Hepatocyte (in vitro differentiated cells): ENCODE data around the gene LAMA3. TPM values are rescaled to one million over a fixed set of nuclear protein-coding genes. Genes with fewer than 3 reads are reported as not detected.

Experiments used
- DNase-seq: peaks from one replicate; pipeline ENCODE4 v3.0.0-alpha.2; 2016; ENCODE audit warnings: low spot score
- H2AFZ ChIP-seq: fragments of 200-600 bp; sonication (generic); 2 replicates; pipeline ENCODE4 v1.6.0; 2016; ENCODE audit warnings: antibody characterized with exemption, mild to moderate bottlenecking
- H3K27ac ChIP-seq: fragments of 200-600 bp; sonication (generic); 2 replicates; pipeline ENCODE4 v1.5.1; 2016; ENCODE audit warnings: mild to moderate bottlenecking
- H3K27me3 ChIP-seq: fragments of 200-600 bp; sonication (generic); 2 replicates; pipeline ENCODE4 v1.6.1; 2016
- H3K36me3 ChIP-seq: fragments of 200-600 bp; sonication (generic); replicated peaks from 2 replicates; pipeline ENCODE4 v1.5.1; 2016; ENCODE audit warnings: low read depth; ENCODE audit not compliant: insufficient read depth
- H3K4me1 ChIP-seq: fragments of 200-600 bp; sonication (generic); 2 replicates; pipeline ENCODE4 v1.5.1; 2016; ENCODE audit warnings: mild to moderate bottlenecking, moderate library complexity; ENCODE audit not compliant: insufficient read depth
- H3K4me2 ChIP-seq: fragments of 200-600 bp; sonication (generic); 2 replicates; pipeline ENCODE4 v1.6.0; 2016
- H3K4me3 ChIP-seq: fragments of 200-600 bp; sonication (generic); 2 replicates; pipeline ENCODE4 v1.5.1; 2016; ENCODE audit warnings: mild to moderate bottlenecking
- H3K79me2 ChIP-seq: fragments of 200-600 bp; sonication (generic); 2 replicates; pipeline ENCODE4 v1.6.0; 2017; ENCODE audit warnings: mild to moderate bottlenecking
- H3K9me2 ChIP-seq: fragments of 200-600 bp; sonication (generic); replicated peaks from 2 replicates; pipeline ENCODE4 v1.6.0; 2017; ENCODE audit warnings: mild to moderate bottlenecking; ENCODE audit not compliant: insufficient read depth
- H3K9me3 ChIP-seq: fragments of 200-600 bp; sonication (generic); 2 replicates; pipeline ENCODE4 v1.5.1; 2016; ENCODE audit warnings: low read depth, mild to moderate bottlenecking
- H4K20me1 ChIP-seq: fragments of 200-600 bp; sonication (generic); 2 replicates; pipeline ENCODE4 v1.6.0; 2016; ENCODE audit warnings: mild to moderate bottlenecking; ENCODE audit not compliant: insufficient read depth, poor library complexity, severe bottlenecking
- CTCF ChIP-seq: fragments of 200-600 bp; sonication (generic); IDR thresholded peaks from 2 replicates; pipeline ENCODE4 v1.5.1; 2016; ENCODE audit warnings: antibody characterized with exemption, mild to moderate bottlenecking; ENCODE audit not compliant: poor library complexity
- EZH2 ChIP-seq: fragments of 200-600 bp; sonication (generic); IDR thresholded peaks from 2 replicates; pipeline ENCODE4 v1.6.1; 2016; ENCODE audit warnings: antibody characterized with exemption, mild to moderate bottlenecking, borderline replicate concordance
- EZH2phosphoT487 ChIP-seq: fragments of 200-600 bp; sonication (generic); IDR thresholded peaks from one replicate; pipeline ENCODE4 v1.6.1; 2018; ENCODE audit warnings: antibody characterized with exemption, mild to moderate bottlenecking, low read depth, moderate library complexity; ENCODE audit not compliant: unreplicated experiment, severe bottlenecking
- WGBS: methylation state at CpG from one replicate; pipeline ENCODE4 v1.1.6; 2016; ENCODE audit warnings: low lambda C conversion rate; ENCODE audit errors: missing lambda C conversion rate; 5-methylcytosine and 5-hydroxymethylcytosine counted together
- polyA plus RNA-seq: library from polyadenylated mRNA; unstranded; fragments of >200 nt; fragmentation: Nextera tagmentation; extraction: Ambion mirVana; gene quantifications from 2 replicates; pipeline ENCODE4 v1.2.1, GENCODE V29; 2016
- total RNA-seq: library from RNA; depleted of rRNA; stranded (reverse); fragments of >200 nt; gene quantifications from 2 replicates; pipeline ENCODE4 v1.2.3, GENCODE V29; 2014

The LAMA3 gene
- total and polyA plus RNA-seq, 2 experiments from 2014 or later = 29.9 to 52.1 TPM

GRCh38 chr18:23850215-23850614, 161.0 kb downstream of the LAMA3 start:
- no peak overlapping the region for H2AFZ ChIP-seq
- no peaks in the 10 kb centered on the region for H3K9me2 ChIP-seq
- no peak for DNase-seq

GRCh38 chr18:23851470-23852002, 162.3 kb downstream of the LAMA3 start:
- DNase-seq = no peak
- H3K36me3 ChIP-seq = no peaks in the 10 kb centered on the region
- H3K4me2 ChIP-seq = no peak overlapping the region
- H3K9me2 ChIP-seq = no peaks in the 10 kb centered on the region
- H3K79me2 ChIP-seq = no peaks in the 10 kb centered on the region
- 88% methylated on average over 3 of the region's 3 CpGs for WGBS
- H4K20me1 ChIP-seq = no peaks in the 10 kb centered on the region
- H3K27ac ChIP-seq = no peak overlapping the region
- H2AFZ ChIP-seq = no peak overlapping the region
- TF ChIP-seq EZH2 (no peak), CTCF (no peak), EZH2phosphoT487 (no peak)
- no peaks in the 10 kb centered on the region for H3K9me3 ChIP-seq
- H3K27me3 ChIP-seq = no peaks in the 10 kb centered on the region
- H3K4me3 ChIP-seq = no peak overlapping the region
- peaks cover 5% of the 10 kb centered on the region for H3K4me1 ChIP-seq

More at GRCh38 chr18:23850215-23850614, 161.0 kb downstream of the LAMA3 start:
- Histone ChIP-seq H3K4me3 (no peak overlapping the region), H3K79me2 (no peaks in the 10 kb centered on the region), H3K27me3 (no peaks in the 10 kb centered on the region), H4K20me1 (no peaks in the 10 kb centered on the region), H3K9me3 (no peaks in the 10 kb centered on the region), H3K27ac (no peak overlapping the region), H3K36me3 (no peaks in the 10 kb centered on the region), H3K4me2 (no peak overlapping the region), H3K4me1 (peaks cover 5% of the 10 kb centered on the region)
- WGBS = 92% methylated on average over 3 of the region's 3 CpGs
- no peak for TF ChIP-seq CTCF
- no peak for TF ChIP-seq EZH2phosphoT487
- TF ChIP-seq EZH2 = no peak

GRCh38 chr18:23852236-23853045, 163.2 kb downstream of the LAMA3 start:
- Histone ChIP-seq H3K4me2 (no peak overlapping the region), H3K27me3 (no peaks in the 10 kb centered on the region), H3K9me3 (no peaks in the 10 kb centered on the region), H3K79me2 (no peaks in the 10 kb centered on the region), H2AFZ (no peak overlapping the region), H3K36me3 (no peaks in the 10 kb centered on the region), H3K9me2 (no peaks in the 10 kb centered on the region), H3K27ac (no peak overlapping the region), H3K4me3 (no peak overlapping the region), H3K4me1 (peaks cover 5% of the 10 kb centered on the region), H4K20me1 (no peaks in the 10 kb centered on the region)
- 93% methylated on average over 4 of the region's 4 CpGs for WGBS
- no peak for TF ChIP-seq EZH2phosphoT487
- no peak for TF ChIP-seq CTCF
- no peak for TF ChIP-seq EZH2
- no peak for DNase-seq
